ENCODE results near the gene SALL2.

DNA sequence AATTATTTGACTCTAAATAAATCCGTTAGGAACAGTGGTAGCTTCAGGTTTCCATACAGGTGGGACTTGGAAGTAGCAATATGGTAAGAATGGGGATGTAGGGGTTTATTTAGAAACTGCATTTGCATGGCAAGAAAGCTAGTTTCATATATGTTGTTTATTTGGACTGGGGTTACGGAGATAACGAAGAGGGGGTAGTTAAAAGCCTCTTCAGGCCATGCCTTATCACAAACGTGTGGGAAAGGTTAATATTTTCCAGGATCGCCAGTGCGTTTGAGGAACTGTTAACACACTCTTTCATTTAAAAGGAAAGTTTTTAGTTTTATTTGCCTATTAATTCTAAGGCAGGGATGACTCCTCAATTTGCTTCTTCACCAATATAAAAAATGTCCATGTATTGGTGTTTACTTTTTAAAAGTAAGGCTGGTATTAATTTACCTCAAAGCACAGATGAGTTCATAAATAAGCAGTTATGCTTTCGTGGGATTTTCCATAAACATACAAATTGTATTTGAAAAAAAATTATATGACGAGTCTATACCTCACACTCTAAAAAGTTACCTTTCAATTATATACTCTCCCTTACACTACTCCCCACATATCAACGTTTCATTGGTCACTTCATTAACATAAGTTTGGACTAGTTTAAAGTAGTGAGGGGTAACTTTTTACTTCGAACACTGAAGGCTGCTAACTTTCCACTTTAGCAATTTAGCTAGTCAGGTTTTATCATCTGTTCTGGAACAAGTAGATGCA, 50.2 kb downstream of the SALL2 start:
- TF ChIP-seq GABPA (IDR thresholded peaks at IDR 0.05; ENCODE audit: low read depth) = no peak
- TF ChIP-seq, protein P1, sequence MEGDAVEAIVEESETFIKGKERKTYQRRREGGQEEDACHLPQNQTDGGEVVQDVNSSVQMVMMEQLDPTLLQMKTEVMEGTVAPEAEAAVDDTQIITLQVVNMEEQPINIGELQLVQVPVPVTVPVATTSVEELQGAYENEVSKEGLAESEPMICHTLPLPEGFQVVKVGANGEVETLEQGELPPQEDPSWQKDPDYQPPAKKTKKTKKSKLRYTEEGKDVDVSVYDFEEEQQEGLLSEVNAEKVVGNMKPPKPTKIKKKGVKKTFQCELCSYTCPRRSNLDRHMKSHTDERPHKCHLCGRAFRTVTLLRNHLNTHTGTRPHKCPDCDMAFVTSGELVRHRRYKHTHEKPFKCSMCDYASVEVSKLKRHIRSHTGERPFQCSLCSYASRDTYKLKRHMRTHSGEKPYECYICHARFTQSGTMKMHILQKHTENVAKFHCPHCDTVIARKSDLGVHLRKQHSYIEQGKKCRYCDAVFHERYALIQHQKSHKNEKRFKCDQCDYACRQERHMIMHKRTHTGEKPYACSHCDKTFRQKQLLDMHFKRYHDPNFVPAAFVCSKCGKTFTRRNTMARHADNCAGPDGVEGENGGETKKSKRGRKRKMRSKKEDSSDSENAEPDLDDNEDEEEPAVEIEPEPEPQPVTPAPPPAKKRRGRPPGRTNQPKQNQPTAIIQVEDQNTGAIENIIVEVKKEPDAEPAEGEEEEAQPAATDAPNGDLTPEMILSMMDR (IDR thresholded peaks at IDR 0.05; ENCODE audit: insufficient read depth, low read length) = no peak
- no peak for TF ChIP-seq POLR2AphosphoS5 (IDR thresholded peaks at IDR 0.05; ENCODE audit: low read depth)
- no peak for TF ChIP-seq REST (IDR thresholded peaks at IDR 0.05; ENCODE audit: insufficient replicate concordance, low read depth)
- no peak for TF ChIP-seq SPI1 (IDR thresholded peaks at IDR 0.05; ENCODE audit: borderline replicate concordance, low read depth)

Data from HL-60 (cell line).